ENCODE results near the gene HPSE.
A peak's percentile ranks its signal among the peaks of the same experiment; 100 is the strongest.

The HPSE gene

DNA sequence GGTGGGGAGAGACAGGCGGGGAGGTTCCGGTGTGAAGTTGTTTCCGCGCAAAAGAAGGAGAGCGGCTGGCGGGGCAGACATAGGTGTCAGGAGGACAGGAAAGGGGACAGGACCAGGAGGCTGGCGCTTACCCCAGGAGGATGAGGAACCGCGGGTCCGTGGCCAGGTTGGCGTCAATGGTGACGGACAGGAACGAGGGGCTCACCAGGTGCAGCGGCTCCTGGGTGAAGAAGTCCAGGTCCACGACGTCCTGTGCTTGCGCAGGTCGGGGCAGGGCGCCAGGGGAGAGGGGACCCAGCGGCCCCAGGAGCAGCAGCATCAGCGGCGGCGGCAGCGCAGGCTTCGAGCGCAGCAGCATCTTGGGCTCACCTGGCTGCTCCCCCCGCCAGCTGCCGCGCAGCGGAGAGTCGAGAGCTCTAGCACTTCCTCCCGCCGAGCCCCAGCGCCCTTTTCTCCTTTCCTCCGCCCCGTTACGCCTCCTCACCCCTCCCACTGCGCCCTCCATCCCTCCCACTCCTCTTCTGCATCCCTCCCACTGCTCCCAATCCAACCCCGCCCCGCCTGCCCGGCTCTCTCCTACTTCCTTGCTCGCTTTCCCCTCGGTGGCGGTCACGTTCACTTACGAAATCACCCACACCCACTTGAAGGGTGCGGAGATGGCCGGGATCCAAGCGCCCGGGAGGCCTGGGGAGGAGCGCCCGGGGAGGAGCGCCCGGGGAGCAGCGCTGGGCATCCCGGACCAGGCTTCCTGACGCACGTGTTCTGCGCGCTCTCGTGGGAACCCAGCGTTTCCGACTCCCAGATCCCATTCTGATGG, at the start of gene HPSE:
Gene HPSE (minus strand): TSS at position 424 of the 817 bp plus-strand sequence. CDS start 66 bp downstream, at position 358.
- peak; percentile 79 for DNase-seq

DNA sequence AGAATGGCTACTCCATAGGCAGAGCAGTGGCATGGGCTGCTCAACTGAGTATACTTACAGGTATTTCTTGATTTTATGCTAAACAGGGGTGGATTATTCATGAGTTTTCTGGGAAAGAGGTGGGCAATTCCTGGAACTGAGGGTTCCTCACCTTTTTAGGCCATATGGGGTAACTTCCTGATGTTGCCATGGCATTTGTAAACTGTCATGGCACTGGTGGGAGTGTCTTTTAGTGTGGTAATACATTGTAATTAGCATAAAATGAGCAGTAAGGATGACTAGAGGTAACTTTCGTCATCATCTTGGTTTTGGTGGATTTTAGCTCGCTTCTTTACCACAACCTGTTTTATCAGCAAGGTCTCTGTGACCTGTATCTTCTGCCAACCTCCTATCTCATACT, 48.2 kb upstream of the HPSE start:
- DNase-seq, result no peak

DNA sequence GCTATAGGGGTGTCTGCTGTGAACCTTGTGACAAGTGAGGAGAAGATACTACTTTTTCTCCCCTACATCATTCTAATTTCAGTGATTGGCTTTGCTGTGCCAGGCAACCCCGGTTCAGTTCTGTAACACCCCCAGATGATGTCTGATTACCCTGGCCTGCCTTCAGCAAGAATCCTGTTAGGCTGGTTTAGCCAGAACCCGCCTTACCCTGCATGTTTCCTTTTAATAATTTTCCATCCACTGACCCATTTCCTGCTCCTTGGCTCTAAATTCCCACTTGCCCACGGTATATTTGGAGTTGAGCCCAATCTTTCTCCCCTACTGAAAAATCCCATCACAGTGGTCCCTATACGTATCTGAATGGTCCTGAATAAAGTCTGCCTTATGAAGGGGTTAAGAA, 46.5 kb upstream of the HPSE start:
- no peak for DNase-seq

DNA sequence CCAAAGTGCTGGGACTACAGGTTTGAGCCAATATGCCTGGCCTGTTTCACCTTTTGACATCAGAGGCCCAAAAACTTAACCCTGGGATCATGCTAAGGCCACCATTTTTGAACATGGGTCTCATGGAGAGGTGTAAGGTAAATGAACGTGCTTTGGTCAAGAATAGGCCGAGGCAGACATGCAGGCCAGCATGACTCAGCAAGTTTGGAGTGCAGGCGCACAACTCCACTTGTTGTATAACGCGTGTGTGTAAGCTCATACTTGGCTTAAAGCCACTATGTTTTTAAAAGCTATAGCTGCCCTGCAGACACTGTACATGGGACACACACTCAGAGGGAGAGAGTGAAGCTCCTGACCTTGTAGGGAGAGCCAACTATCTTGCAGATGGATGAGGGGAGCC, 43.8 kb upstream of the HPSE start:
- DNase-seq, result no peak

DNA sequence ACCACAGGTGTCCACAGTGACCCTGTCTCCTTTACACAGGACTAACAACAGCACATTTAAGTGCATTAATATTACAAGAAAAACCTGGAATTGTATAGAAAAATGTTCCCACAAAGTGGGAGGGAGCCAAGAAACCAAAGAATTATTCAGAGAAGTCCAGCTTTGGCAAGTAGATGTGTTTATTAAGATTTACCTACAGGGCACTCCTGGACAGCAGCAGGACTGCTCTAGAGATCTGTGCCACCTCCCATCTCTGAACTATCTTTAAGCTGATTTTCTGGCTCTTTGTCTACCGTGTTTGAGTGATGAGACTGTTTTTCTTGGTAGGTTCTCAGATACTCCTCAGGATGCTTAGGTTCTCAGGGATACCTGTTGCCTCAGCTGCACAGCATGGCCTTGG, 38.3 kb upstream of the HPSE start:
- DNase-seq, result no peak

DNA sequence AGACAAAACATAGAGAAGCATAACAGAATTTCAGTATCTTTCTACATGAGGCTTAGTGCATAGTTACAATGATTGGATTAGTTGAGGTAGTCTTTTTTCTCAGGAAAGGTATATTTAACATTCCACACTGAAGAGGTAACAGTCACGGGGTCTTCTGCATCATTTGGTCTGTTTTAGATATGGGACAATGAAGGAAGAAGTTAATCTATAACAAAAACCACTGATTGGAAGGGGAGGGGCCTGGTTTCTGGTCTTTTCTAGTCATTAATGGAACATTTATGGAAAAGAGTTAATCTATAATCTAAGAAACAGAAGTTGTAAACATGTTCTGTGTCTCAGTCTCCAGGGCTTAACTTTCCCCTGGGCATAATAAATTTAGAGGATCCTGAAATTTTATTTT, 37.3 kb upstream of the HPSE start:
- DNase-seq, result no peak

DNA sequence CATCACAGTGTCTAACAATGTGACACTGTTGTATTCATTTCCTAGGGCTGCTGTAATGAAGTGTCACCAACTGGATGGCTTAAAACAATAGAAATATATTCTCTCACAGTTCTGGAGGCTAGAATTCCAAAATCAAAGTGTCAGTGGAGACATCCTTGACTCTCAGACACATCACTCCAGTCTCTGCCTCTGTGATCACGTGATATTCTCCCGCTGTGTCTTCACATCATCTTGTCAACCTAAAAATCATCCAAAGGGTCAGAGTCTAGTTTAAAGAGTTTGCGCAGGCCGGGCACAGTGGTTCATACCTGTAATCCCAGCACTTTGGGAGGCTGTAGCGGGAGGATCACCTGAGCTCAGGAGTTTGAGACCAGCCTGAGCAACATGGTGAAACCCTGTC, 36.6 kb upstream of the HPSE start:
- no peak for DNase-seq

DNA sequence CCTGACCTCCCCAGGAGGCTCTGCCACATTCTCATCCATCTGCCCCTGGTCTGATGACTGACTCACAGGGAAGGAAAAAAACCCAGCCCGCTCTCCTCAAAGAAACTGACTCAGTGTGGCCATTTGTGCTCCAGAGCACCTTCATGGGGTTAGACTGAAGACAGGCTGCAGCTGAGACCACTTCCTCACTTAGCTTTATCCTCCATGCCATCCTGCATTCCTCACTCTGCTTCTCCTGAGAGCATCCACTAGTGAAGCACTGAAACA, 35.9 kb upstream of the HPSE start:
- DNase-seq, result no peak

DNA sequence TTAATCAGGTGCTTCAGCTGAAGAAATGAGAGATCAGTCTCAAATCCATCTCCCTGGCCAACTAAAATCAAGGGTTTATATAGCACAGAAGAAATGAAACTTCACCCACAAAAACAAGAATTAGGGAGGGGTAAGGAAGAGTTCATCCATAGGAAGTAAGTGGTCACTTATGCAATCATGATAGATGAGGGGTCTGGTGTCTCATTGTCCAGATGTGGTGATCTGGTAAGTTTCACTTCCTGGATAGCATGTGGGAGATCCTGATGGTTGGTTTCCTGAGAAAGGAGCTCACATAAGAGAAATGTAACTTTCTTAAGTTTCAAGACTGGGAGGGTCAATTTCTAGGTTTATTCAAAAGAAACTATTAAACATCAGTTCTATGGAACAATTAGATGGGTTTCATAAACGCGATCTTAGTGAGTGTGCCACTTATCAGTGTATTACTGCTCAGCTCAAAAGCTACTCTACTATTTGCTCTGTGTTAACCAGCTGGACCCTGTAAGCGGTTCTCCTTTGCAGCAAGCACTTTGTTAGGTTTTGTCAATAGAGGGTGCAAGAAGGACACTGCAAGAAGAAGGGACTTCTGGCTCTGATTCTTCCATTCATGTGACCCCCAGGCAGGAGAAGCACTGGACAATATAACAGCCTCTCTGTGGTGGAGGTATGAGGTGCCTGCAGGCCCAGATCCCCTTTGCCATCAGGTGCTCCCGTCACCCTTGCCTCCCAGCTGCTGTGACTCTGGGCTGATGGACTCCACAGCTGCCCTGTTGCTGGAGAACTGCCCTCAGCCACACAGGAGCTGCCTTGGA, 35.4 kb upstream of the HPSE start:
- DNase-seq, result no peak

DNA sequence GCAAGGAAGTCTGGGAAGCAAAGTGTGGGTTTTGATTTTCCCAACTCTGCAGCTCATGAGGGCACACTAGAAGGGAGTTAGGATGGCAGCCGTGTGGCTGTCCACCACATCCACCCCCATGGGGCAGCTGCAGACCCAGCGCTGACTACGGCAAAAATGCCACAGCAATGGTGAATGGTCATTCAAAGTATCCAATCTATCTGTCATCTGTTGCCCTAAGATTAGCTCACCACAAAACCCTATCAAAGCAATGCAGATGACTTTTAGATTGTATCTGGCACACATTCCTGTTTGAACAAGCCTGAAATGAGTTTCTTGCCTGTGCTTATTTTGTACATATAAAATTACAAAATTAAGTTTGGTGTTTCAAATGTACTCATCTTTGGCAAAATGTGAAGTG, 29.7 kb upstream of the HPSE start:
- no peak for DNase-seq

DNA sequence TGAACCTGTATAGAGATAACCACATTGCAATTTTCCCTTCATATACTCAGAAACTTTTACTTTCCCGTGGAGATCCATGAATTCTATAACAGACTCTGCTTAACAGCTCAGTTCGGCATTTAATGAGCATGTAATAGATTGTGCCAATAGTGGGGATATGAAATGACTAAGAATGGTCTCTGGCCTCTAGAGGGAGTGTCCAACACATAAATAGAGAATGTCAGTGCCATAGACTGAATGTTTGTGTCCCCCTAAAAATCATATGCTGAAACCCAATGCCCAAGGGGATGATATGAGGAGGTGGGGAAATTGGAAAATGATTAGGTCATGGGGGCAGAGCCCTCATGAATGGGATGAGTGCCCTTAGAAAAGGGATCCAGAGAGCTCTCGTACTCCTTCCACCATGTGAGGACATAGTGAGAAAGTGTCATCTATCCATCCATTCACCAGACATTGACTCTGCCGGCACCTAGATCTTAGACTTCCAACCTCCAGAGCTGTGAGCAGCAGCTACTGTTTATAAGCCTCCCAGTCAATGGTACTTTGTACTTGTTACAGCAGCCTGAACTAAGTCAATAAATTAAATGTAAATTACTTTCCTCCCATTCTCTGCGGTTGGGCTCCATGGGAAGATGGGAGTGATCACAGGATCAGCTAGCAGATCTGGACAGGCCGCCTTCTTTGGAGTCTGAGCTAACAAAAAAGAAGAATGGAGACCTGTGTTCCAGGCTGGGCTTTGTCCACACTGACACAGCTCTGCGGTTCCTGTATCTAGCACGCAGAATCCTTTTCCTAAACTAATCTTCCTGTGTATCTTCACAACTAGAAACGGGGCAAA, 28.1 kb upstream of the HPSE start:
- no peak for DNase-seq

DNA sequence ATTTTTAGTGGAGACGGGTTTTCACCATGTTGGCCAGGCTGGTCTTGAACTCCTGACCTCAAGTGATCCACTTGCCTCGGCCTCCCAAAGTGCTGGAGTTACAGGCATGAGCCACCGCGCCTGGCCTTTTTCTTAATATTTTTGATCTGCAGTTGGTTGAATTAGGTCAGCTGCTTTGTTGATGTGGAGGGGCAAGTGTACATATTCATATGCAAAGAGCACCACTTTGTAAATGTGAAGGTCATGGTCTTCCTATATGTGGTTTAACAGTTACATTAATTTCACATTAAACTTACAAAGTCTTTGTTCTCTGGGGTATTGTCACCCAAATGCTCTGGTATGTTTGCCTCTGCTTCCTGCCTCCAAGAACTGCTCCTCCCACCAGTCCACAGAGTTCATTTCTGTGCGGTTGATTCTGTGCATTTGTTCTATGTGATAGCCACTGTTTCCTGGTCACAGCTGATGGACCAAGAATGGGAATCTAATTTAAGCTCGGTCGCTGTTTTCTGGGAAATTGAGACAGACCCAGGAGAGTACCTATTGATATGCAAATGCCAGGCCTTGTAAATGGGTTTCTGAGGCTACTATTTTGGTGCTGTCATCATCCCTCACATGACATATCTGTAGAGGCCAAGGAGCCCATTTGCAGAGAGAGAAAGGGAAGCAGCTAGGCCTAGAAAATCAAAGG, 26.9 kb upstream of the HPSE start:
- DNase-seq, result no peak

DNA sequence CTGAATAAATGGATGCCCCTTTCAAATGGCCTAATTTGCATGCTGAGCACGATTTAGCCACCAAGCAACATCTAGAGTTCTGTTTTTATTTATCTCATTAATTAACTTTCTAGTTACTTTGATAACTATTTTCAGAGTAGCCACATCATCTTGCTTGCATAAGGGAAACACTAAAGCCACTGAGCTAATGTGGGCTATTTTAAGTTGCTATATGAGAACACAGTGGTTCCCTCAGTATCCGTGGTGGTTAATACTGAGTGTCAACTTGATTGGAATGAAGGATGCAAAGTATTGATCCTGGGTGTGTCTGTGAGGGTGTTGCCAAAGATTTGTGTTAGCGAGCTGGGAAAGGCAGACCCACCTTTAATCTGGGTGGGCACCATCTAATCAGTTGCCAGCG, 25.4 kb upstream of the HPSE start:
- no peak for DNase-seq

DNA sequence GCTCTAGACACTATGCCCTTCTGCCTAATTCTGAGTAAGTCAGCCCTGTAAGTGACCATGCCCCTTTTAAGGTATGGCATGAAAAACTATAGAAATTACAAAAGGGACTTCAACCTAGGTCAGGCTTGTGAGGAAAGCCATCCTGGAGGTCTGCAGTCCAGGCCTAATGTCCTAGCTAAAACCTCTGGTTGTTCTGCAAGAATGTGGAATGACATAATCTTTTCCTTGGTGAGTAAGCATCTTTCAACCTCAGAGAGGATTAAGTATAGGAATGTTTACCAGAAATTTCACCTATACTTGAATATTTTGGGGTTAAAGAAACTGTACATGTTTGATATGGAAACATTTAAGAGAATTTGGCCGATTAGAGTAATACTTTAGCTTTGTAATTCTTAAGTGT, 23.8 kb upstream of the HPSE start:
- no peak for DNase-seq

DNA sequence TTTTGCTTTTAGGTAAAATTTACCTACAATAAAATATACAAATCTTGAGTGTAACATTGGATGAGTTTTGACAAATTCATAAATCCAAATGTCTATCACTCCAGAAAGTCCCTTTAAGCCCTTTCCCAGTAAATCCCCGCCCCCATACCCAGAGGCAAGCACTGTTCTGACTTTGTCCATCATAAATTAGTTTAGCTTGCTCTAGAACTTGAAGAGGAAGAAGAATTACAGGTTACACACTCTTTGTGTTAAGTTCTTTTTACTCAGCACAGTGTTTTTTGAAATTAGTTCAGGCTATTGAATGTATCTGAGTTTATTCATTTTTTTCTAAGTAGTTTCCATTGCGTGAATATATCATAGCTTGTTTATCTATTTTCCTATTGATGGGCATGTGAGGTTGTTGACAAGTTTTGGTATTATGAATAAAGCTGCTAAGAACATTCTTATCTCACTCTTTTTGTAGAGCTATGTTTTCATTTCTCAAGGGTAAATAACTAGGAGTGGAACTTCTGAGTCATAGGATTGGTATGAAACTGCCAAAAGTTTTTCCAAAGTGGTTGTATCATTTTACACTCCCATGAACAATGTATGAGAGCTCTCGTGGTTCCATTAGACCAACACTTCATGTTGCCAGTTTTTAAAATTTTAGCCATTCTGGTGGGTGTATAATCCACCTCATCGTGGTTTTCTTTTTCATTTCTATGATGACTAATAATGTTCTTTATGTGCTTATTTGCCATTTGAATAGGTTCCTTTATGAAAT, 22.4 kb upstream of the HPSE start:
- DNase-seq, result no peak

DNA sequence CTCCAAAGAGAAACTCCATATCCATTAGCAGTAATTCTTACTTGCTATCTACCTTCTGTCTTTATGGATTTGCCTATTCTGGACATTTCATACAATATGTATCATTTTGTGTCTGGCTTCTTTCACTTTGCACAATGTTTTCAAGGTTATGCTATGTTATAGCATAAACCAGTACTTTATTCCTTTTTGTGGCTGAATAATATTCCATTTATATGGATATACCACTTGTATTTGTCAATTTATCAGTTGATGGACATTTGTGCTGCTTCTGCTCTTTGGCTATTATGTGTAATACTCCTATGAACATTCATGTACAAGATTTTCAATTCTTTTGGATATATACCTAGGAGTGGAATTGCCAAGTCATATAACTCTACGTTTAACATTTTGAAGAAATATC, 18.9 kb upstream of the HPSE start:
- DNase-seq, result no peak

DNA sequence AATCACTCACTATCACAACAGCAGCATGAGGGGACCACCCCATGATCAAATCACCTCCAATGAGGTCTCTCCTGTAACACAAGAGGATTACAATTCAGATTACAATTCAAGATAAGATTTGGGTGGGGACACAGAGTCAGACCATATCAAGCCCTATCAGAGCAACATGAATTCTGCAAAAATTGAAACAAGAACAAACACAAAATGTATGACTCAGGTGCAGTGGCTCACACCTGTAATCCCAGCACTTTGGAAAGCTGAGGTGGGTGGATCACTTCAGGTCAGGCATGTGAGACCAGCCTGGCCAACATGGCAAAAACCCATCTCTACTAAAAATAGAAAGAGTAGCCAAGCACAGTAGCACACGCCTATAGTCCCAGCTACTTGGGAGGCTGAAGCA, 13.4 kb upstream of the HPSE start:
- DNase-seq, result no peak

DNA sequence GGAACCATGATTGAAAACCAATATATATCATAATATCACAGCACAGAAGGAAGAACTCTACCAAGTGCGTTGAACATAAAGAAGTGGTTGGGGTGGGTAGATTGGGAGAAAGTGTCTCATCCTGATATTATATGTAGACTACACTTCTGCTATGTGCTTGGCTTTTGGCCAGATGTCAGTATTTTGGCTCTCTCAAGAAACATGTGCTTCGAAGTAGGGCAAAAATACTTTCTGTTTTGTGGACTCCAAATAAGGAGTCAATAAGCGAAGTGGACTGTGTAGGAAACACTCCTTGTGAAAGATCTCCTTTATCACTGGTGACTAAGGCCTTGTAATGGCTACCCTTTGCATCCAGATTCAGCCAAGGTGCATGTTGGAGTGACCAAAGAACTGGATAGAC, 7.8 kb upstream of the HPSE start:
- DNase-seq, result peak; percentile 37

DNA sequence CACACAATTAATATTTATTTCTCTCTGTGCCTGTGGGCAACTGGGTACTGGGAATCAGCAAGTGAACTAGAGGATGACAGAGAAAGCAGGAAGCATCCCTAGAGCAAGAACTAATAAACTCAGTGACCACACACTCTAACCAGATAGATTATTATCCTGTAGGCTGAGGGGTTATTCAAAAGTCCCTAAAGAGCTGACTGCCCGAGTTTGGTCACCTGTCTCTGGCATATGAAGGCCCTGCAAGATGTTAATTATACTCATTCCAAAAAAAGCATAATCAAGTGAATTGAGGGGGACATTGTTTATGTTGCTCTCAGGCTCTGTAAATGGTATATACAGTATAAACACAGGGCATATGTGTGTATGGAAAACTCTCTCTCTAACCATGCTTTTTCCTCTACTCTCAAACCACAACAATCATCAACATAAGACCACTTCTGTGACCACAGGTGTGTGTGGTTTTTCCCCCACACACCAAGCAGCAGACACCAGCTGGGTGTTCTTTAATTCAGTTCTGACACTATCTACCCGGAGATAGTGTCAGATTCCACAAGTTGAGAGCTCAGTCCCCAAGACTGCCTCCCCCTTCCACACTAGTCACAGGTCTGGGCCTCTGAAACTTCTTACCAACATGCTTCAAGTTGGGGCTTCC, 6.2 kb upstream of the HPSE start:
- DNase-seq, result peak; percentile 26

DNA sequence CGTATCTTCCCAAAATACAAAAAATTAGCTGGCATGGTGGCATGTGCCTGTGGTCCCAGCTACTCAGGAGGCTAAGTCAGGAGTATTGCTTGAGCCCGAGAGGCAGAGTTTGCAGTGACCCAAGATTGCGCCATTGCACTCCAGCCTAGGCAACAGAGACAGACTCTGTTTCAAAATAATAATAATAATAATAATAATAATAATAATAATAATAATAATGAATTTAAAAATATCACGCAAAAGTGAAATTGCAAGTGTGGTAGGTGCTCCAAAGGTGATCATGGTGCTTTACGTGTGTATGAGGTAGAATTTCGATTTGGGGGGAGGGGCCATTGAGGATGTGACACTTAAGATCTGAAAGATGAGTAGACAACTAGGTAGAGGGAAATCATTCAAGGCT, 4.9 kb upstream of the HPSE start:
- no peak for DNase-seq

DNA sequence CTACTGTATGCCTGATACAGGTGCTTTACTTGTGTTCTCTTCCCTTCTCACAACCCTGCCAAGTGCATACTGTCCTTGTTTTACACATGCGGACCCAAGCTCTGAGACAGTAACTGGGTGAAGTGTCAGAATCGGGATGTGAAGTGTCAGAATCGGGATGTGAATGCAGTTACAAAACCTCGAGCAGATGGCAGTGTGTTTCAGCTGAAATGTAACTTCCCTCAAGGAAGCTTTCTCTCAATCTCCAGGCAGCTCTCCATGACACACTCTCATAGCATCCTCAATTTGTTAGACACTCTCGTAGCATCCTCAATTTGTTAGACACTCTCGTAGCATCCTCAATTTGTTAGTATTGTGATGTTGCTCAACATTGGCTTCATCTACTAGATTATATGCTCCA, 1.1 kb upstream of the HPSE start:
- DNase-seq, result no peak

DNA sequence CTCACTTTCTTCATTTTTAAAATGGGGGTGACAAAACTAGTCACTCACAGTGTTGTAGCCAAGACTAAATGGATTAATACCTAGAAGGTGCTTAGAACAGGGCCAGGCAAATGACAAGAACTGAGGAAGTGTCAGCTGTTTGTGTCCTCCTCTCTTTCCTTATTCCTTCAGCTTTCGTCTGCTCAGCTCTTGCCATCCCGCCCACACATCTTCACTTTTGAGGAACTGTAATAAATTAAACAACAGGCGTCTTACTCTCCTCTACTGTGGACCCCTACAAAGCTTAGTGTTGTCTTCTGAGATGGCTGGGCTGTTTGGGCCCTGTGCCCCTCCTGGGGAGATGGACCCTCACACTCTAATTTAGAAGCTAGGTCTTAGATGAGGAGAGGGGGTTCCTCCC, 2.7 kb downstream of the HPSE start:
- no peak for DNase-seq

Measured in RPMI8226 (cell line).